ENCODE data around the gene BICRAL.
"Not testable (repeated sequence)": the region's sequence is repeated elsewhere in the genome, so short reads cannot be mapped to it uniquely, and the experiment has no call there.

The BICRAL gene

GRCh38 chr6:42781796-42782688 lies at the start of gene BICRAL:
Gene BICRAL (plus strand): TSS chr6:42782052. CDS start chr6:42822023, 39,971 bp downstream.
- peak within 1 kb of the TSS; percentile 89 for H3K4me2 ChIP-seq
- H3K36me3 ChIP-seq: no peaks in the 10 kb centered on the region
- no peaks in the 10 kb centered on the region for H3K9me3 ChIP-seq
- TF ChIP-seq Cebpa-rat (IDR thresholded peaks at IDR 0.05): no peak
- H4K20me1 ChIP-seq: peaks cover 4% of the 10 kb centered on the region; the same call in 1 of the 2 replicates
- H3K4me1 ChIP-seq: peaks cover 69% of the 10 kb centered on the region
- no peaks in the 10 kb centered on the region for H3K27me3 ChIP-seq
- peak within 1 kb of the TSS; percentile 100 for H3K27ac ChIP-seq
- peak within 1 kb of the TSS; percentile 100 for H3K9ac ChIP-seq
- H3K4me3 ChIP-seq: peak within 1 kb of the TSS; percentile 93

DNA sequence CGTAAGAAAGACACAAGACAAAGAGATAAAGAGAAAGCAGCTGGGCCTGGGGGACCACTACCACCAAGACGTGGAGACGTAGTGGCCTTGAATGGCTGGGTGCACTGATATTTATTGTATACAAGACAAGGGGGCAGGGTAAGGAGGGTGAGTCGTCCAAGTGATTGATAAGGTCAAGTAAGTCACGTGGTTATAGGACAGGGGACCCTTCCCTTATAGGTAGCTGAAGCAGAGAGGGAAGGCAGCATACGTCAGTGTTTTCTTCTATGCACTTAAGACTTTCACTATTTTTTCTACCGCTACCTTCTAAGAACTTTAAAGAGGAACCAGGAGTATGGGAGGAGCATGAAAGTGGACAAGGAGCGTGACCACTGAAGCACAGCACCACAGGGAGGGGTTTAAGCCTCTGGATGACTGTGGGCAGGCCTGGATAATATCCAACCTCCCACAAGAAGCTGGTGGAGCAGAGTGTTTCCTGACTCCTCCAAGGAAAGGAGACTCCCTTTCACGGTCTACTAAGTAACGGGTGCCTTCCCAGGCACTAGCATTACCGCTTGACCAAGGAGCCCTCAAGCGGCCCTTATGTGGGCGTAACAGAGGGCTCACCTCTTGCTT lies 47.9 kb upstream of the BICRAL start:
- H3K9ac ChIP-seq, H4K20me1 ChIP-seq, H3K27ac ChIP-seq, H3K9me3 ChIP-seq, H3K4me3 ChIP-seq, H3K36me3 ChIP-seq, H3K27me3 ChIP-seq, H3K4me2 ChIP-seq: not testable (repeated sequence)
- peaks cover 25% of the 10 kb centered on the region for H3K4me1 ChIP-seq

- H3K9me3 ChIP-seq: no peaks in the 10 kb centered on the region
- peak overlapping the region; percentile 51 for H3K4me2 ChIP-seq
- H3K9ac ChIP-seq: no peak overlapping the region
- H3K4me3 ChIP-seq: no peak overlapping the region
- no peak overlapping the region for H3K27ac ChIP-seq
- no peaks in the 10 kb centered on the region for H4K20me1 ChIP-seq
- no peak for TF ChIP-seq Cebpa-rat (IDR thresholded peaks at IDR 0.05)
- no peaks in the 10 kb centered on the region for H3K27me3 ChIP-seq
- peaks cover 39% of the 10 kb centered on the region for H3K4me1 ChIP-seq
- no peaks in the 10 kb centered on the region for H3K36me3 ChIP-seq
Measured at GRCh38 chr6:42735976-42736375, 45.9 kb upstream of the BICRAL start.

DNA sequence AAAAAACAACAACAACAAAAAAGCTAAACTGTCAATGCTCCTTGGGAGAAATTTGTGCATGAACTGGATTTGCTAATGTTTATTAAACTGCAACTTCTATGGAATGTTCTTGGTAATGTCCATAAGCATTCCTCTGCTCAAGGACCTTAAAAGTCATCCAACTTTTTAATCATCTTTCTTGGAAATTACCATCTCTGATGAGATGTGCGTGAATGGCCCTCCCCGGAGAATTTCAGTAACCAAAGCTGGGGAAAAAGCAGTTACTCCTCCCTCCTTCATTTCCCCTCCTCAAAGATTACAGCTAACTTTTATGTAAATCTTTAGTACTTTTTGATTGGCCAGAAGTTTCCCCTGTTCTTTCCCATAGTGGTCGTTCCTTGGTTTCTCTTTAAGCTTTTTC lies 41.1 kb upstream of the BICRAL start:
- Histone ChIP-seq H3K9me3 (no peaks in the 10 kb centered on the region), H3K4me3 (no peak overlapping the region), H3K27me3 (no peaks in the 10 kb centered on the region), H4K20me1 (peaks cover 23% of the 10 kb centered on the region), H3K4me2 (peak overlapping the region; percentile 90), H3K36me3 (no peaks in the 10 kb centered on the region), H3K4me1 (peaks cover 65% of the 10 kb centered on the region), H3K27ac (peak overlapping the region; percentile 98), H3K9ac (no peak overlapping the region)
- no peak for TF ChIP-seq Cebpa-rat (IDR thresholded peaks at IDR 0.05)

DNA sequence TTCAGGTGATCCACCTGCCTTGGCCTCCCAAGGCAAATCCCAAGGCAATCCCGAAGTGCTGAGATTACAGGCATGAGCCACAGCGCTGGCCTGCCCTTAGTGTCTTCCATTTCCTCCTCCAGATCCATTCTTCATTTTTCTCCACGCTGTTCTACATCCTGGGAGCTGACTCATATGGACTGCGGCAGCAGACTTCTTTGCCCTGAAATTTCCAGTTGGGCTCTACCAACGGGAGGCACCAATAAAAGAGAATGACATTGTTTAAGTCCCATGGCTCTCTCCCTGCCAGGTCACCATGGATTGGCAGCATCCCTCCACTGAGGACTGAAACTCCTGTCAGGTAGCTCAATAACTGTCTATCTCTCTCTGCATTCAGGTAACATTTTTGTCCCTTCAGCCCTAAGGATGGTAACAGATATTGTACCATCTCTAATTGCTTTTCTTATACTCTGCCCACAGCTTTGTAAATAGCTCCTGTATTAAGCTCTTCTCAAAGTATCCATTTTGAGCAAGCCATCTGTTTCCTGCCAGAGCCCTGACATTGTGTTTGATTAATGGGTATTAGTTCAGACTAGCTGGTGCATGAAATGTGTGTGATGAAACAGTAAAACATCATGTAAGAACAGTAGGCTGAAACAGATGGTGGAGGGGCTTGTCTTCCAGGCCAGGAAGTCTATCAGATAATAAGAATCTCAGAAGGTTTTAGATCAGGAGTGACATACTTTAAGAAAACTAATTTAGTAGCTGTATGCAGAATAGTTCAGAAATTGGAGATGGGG lies 39.5 kb upstream of the BICRAL start:
- H3K9ac ChIP-seq: peak overlapping the region; percentile 99; the same call in 1 of the 2 replicates
- H3K4me1 ChIP-seq: peaks cover 58% of the 10 kb centered on the region
- peak overlapping the region; percentile 98 for H3K27ac ChIP-seq
- H3K4me2 ChIP-seq: peak overlapping the region; percentile 90
- no peaks in the 10 kb centered on the region for H3K27me3 ChIP-seq
- no peak for TF ChIP-seq Cebpa-rat (IDR thresholded peaks at IDR 0.05)
- H4K20me1 ChIP-seq: peaks cover 23% of the 10 kb centered on the region
- H3K4me3 ChIP-seq: no peak overlapping the region; the same call in 1 of the 2 replicates
- no peaks in the 10 kb centered on the region for H3K36me3 ChIP-seq
- H3K9me3 ChIP-seq: no peaks in the 10 kb centered on the region

DNA sequence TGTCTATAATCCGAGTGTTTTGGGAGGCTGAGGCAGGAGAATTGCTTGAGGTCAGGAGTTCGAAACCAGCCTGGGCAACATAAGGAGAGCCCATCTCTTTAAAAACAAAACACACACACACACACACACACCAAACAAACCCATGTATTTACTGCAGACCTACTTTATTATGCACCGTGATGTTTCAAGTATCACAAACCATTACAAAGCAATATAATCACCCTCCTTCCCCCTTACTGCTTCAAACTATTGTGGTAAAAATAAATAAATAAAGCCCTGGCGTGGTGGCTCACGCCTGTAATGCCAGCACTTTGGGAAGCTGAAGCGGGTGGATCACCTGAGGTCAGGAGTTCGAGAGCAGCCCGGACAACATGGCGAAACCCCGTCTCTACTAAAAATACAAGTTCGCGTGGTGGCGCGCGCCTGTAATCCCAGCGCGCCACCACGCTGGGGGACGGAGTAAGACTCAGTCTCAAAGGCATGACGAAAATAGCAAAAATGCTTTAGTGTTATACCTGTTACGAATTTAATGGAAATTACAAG lies 37.4 kb upstream of the BICRAL start:
- peak overlapping the region; percentile 98 for H3K4me3 ChIP-seq
- peak overlapping the region; percentile 99 for H3K9ac ChIP-seq
- no peaks in the 10 kb centered on the region for H3K36me3 ChIP-seq
- no peaks in the 10 kb centered on the region for H3K9me3 ChIP-seq
- peaks cover 74% of the 10 kb centered on the region for H3K4me1 ChIP-seq
- no peaks in the 10 kb centered on the region for H3K27me3 ChIP-seq
- no peak for TF ChIP-seq Cebpa-rat (IDR thresholded peaks at IDR 0.05)
- peaks cover 23% of the 10 kb centered on the region for H4K20me1 ChIP-seq
- peak overlapping the region; percentile 90 for H3K4me2 ChIP-seq
- H3K27ac ChIP-seq: peak overlapping the region; percentile 98

GRCh38 chr6:42745083-42745639 lies 36.7 kb upstream of the BICRAL start:
- H3K27me3 ChIP-seq: no peaks in the 10 kb centered on the region
- H3K36me3 ChIP-seq: no peaks in the 10 kb centered on the region
- no peak for TF ChIP-seq Cebpa-rat (IDR thresholded peaks at IDR 0.05)
- H3K9me3 ChIP-seq: no peaks in the 10 kb centered on the region
- H3K9ac ChIP-seq: peak overlapping the region; percentile 99
- peak overlapping the region; percentile 98 for H3K4me3 ChIP-seq
- peaks cover 73% of the 10 kb centered on the region for H3K4me1 ChIP-seq
- H3K4me2 ChIP-seq: peak overlapping the region; percentile 90
- peaks cover 23% of the 10 kb centered on the region for H4K20me1 ChIP-seq
- peak overlapping the region; percentile 98 for H3K27ac ChIP-seq

DNA sequence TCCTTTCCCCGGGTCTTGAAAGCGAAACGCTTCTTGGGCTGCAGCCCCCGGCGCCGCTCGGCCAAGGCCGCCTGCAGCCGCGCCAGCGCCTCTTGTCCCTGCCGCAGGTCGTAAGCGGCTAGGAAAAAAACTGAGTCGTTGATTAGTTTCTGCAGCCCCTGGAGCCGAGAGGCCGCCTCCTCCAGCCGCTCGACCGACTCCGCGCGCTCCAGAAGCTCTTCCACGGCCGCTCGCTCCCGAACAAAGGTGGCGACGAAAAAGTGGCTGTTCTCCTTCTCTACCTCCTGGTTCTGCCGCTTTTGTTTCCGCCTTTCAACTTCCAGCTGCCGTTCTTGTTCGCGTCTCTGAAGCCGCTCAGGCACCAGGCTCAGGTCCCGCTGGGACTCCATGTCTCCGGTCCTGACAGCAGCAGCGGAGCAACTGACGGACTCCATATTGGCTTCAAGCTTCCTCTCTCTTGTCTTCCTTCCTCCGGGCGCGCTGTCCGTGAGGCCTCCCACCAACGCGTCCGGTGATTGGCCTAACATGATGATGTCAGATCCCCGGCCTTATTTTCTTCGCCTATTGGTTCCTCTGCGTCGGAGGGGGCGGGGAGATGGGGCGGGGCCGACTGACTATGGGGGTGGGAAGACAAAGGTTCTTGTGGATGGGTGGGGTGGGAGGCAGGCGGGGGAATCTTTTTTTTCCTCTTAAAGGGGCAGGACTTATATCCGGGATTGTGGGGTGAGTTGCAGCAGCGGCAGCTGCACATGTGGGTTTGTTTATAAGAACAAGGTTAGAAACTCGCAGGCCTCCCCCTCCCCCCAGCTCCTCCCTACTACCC lies 36.0 kb upstream of the BICRAL start, which contains the start of gene TBCC:
Gene TBCC (minus strand): TSS at position 464 of the 823 bp plus-strand sequence. CDS start 30 bp downstream, at position 434.
- Histone ChIP-seq H3K4me2 (peak within 1 kb of the TSS; percentile 90), H3K27ac (peak within 1 kb of the TSS; percentile 98), H3K4me3 (peak within 1 kb of the TSS; percentile 98), H3K9me3 (no peaks in the 10 kb centered on the region), H3K36me3 (no peaks in the 10 kb centered on the region), H3K9ac (peak within 1 kb of the TSS; percentile 99), H3K27me3 (no peaks in the 10 kb centered on the region), H4K20me1 (peaks cover 23% of the 10 kb centered on the region), H3K4me1 (peaks cover 66% of the 10 kb centered on the region)
- no peak for TF ChIP-seq Cebpa-rat (IDR thresholded peaks at IDR 0.05)
